Upper lobe of left lung (tissue), 4 donors: ENCODE data around the gene REL.

Source experiments
- CTCF ChIP-seq, 6 experiments: fragments of 450-650 bp in 4 of 6; fragments of 200-600 bp in 2 of 6; sonication (generic) in 2 of 6; IDR thresholded peaks; one replicate each; pipeline ENCODE4 v1.5.1; 2016 to 2019; ENCODE audit warnings: antibody characterized with exemption in 6 of 6
- EP300 ChIP-seq, 4 donors: sonication (generic); formaldehyde crosslinking; IDR thresholded peaks; one replicate each; pipeline ENCODE4 v1.5.1; 2017; ENCODE audit warnings: antibody characterized with exemption in 4 of 4, control low read depth in 2 of 4
- POLR2A ChIP-seq, 4 donors: fragments of 450-650 bp; IDR thresholded peaks; one replicate each; pipeline ENCODE4 v1.5.1; 2016 to 2017; ENCODE audit warnings: antibody characterized with exemption in 4 of 4, mild to moderate bottlenecking in 2 of 4
- POLR2AphosphoS5 ChIP-seq, 2 donors: sonication (generic); formaldehyde crosslinking; IDR thresholded peaks; one replicate each; pipeline ENCODE4 v1.5.1; 2017; ENCODE audit warnings: antibody characterized with exemption in 2 of 2

- TF ChIP-seq CTCF (IDR thresholded peaks at IDR 0.05) (no peak), POLR2AphosphoS5 (IDR thresholded peaks at IDR 0.05) (no peak), POLR2A (IDR thresholded peaks at IDR 0.05) (no peak), EP300 (IDR thresholded peaks at IDR 0.05) (no peak)
Measured at GRCh38 chr2:60899892-60900249, 18.5 kb downstream of the REL start.
